Activated T-cell treated with anti-CD3 and anti-CD28 coated beads, Interleukin-2, amount 50 U/mL, for 72 hours (primary cell): ENCODE data around the gene MUL1. TPM values are rescaled to one million over a fixed set of nuclear protein-coding genes. Genes with fewer than 3 reads are reported as not detected.

Experiments
- ATAC-seq, 2 donors: fragments of 150-1000 bp; cut with Tn5 transposase; replicated peaks in 1 of 2; 2 replicates each; pipeline ENCODE4 v1.10.0; 2021; ENCODE audit warnings: moderate library complexity in 2 of 2, mild to moderate bottlenecking in 1 of 2
- DNase-seq, 2 donors: peaks; one replicate each; pipeline ENCODE4 v3.0.0; 2021 to 2022; ENCODE audit warnings: mixed read lengths in 1 of 2
- H3K27ac Mint-ChIP-seq: one replicate; pipeline ENCODE4 v1.8.0; 2022; ENCODE audit warnings: mild to moderate bottlenecking, moderate library complexity, mixed read lengths
- H3K27me3 Mint-ChIP-seq: one replicate; pipeline ENCODE4 v1.8.0; 2022; ENCODE audit warnings: low read depth, mixed read lengths
- H3K36me3 Mint-ChIP-seq, 2 donors: one replicate each; pipeline ENCODE4 v1.8.0; 2022; ENCODE audit warnings: mixed read lengths in 2 of 2, mild to moderate bottlenecking in 1 of 2; ENCODE audit not compliant: insufficient read depth in 2 of 2
- H3K4me1 Mint-ChIP-seq: one replicate; pipeline ENCODE4 v1.8.0; 2022; ENCODE audit warnings: low read depth, mixed read lengths
- H3K4me3 Mint-ChIP-seq, 2 donors: one replicate each; pipeline ENCODE4 v1.8.0; 2022; ENCODE audit warnings: mild to moderate bottlenecking in 2 of 2, mixed read lengths in 2 of 2, moderate library complexity in 2 of 2
- H3K9me3 Mint-ChIP-seq, 2 donors: one replicate each; pipeline ENCODE4 v1.8.0; 2022; ENCODE audit warnings: mixed read lengths in 2 of 2
- total RNA-seq, 2 donors: library from RNA; stranded (reverse); gene quantifications; one replicate each; pipeline ENCODE4 v1.2.3, GENCODE V29; 2022

MUL1 gene
- total RNA-seq, 2 donors from 2014 or later: 17.0 to 20.1 TPM

GRCh38 chr1:20486457-20487235 lies 21.3 kb downstream of the MUL1 start:
- H3K36me3 Mint-ChIP-seq: no peaks in the 10 kb centered on the region
- H3K9me3 Mint-ChIP-seq: no peaks in the 10 kb centered on the region
- peaks cover 72% of the 10 kb centered on the region for H3K27me3 Mint-ChIP-seq
- H3K4me1 Mint-ChIP-seq: peaks cover 10% of the 10 kb centered on the region
- DNase-seq (peak; percentile 18 to 21), ATAC-seq (peak; percentile 7 to 11)
- peak overlapping the region; percentile 68 to 95 for H3K4me3 Mint-ChIP-seq
- no peak overlapping the region for H3K27ac Mint-ChIP-seq

- Mint-ChIP-seq H3K4me3 (peak within 1 kb of the TSS; percentile 94 to 95), H3K4me1 (peaks cover 10% of the 10 kb centered on the region), H3K36me3 (no peaks in the 10 kb centered on the region), H3K27me3 (peaks cover 76% of the 10 kb centered on the region), H3K9me3 (no peaks in the 10 kb centered on the region), H3K27ac (peak within 1 kb of the TSS; percentile 85)
- ATAC-seq: peak; percentile 75 to 79
- DNase-seq: peak; percentile 61 to 68
Measured at GRCh38 chr1:20485527-20486456, 22.2 kb downstream of the MUL1 start, which contains the start of gene CAMK2N1. CAMK2N1 (minus strand) TSS chr1:20486210; CDS start chr1:20485379, 831 bp downstream.

- no peaks in the 10 kb centered on the region for H3K9me3 Mint-ChIP-seq
- DNase-seq: no peak
- H3K27ac Mint-ChIP-seq: no peak overlapping the region
- H3K27me3 Mint-ChIP-seq: peaks cover 82% of the 10 kb centered on the region
- H3K4me1 Mint-ChIP-seq: peaks cover 10% of the 10 kb centered on the region
- peak overlapping the region; percentile 73 to 80 for H3K4me3 Mint-ChIP-seq
- ATAC-seq: peak in 1 of 2 donors; percentile 3
- no peaks in the 10 kb centered on the region for H3K36me3 Mint-ChIP-seq
Measured at GRCh38 chr1:20484519-20485462, 23.2 kb downstream of the MUL1 start.

GRCh38 chr1:20483833-20484518 lies 24.0 kb downstream of the MUL1 start:
- peak; percentile 23 to 24 for DNase-seq
- H3K27ac Mint-ChIP-seq: no peak overlapping the region

GRCh38 chr1:20483098-20483832 lies 24.7 kb downstream of the MUL1 start:
- peak overlapping the region; percentile 46 to 48 for H3K4me3 Mint-ChIP-seq
- H3K4me1 Mint-ChIP-seq: peaks cover 10% of the 10 kb centered on the region
- peaks cover 80% of the 10 kb centered on the region for H3K27me3 Mint-ChIP-seq
- peak overlapping the region; percentile 4 for H3K27ac Mint-ChIP-seq
- DNase-seq (no peak), ATAC-seq (no peak)
- no peaks in the 10 kb centered on the region for H3K9me3 Mint-ChIP-seq
- H3K36me3 Mint-ChIP-seq: no peaks in the 10 kb centered on the region

More at GRCh38 chr1:20483833-20484518, 24.0 kb downstream of the MUL1 start:
- no peak for ATAC-seq
- H3K9me3 Mint-ChIP-seq: no peaks in the 10 kb centered on the region
- H3K36me3 Mint-ChIP-seq: no peaks in the 10 kb centered on the region
- peaks cover 82% of the 10 kb centered on the region for H3K27me3 Mint-ChIP-seq
- H3K4me3 Mint-ChIP-seq: peak overlapping the region; percentile 73 to 80
- peaks cover 10% of the 10 kb centered on the region for H3K4me1 Mint-ChIP-seq

- Mint-ChIP-seq H3K9me3 (no peaks in the 10 kb centered on the region), H3K4me1 (peaks cover 10% of the 10 kb centered on the region), H3K27ac (no peak overlapping the region), H3K4me3 (no peak overlapping the region), H3K27me3 (peaks cover 80% of the 10 kb centered on the region), H3K36me3 (no peaks in the 10 kb centered on the region)
- ATAC-seq (no peak), DNase-seq (no peak)
Measured at GRCh38 chr1:20481643-20482498, 26.1 kb downstream of the MUL1 start.

- ATAC-seq (no peak), DNase-seq (no peak)
- peaks cover 11% of the 10 kb centered on the region for H3K4me1 Mint-ChIP-seq
- no peaks in the 10 kb centered on the region for H3K9me3 Mint-ChIP-seq
- no peaks in the 10 kb centered on the region for H3K36me3 Mint-ChIP-seq
- H3K27ac Mint-ChIP-seq: no peak overlapping the region
- no peak overlapping the region for H3K4me3 Mint-ChIP-seq
- H3K27me3 Mint-ChIP-seq: peaks cover 85% of the 10 kb centered on the region
Measured at GRCh38 chr1:20480951-20481617, 26.9 kb downstream of the MUL1 start.

GRCh38 chr1:20480243-20480944 lies 27.6 kb downstream of the MUL1 start:
- Mint-ChIP-seq H3K9me3 (no peaks in the 10 kb centered on the region), H3K4me3 (no peak overlapping the region), H3K36me3 (no peaks in the 10 kb centered on the region), H3K4me1 (peaks cover 14% of the 10 kb centered on the region), H3K27ac (no peak overlapping the region), H3K27me3 (peaks cover 87% of the 10 kb centered on the region)
- DNase-seq (no peak), ATAC-seq (no peak)

GRCh38 chr1:20479840-20480239 lies 28.1 kb downstream of the MUL1 start:
- Mint-ChIP-seq H3K27me3 (peaks cover 93% of the 10 kb centered on the region), H3K9me3 (no peaks in the 10 kb centered on the region), H3K27ac (no peak overlapping the region), H3K36me3 (no peaks in the 10 kb centered on the region), H3K4me1 (peaks cover 14% of the 10 kb centered on the region), H3K4me3 (no peak overlapping the region)
- ATAC-seq: no peak
- no peak for DNase-seq

GRCh38 chr1:20478057-20478635 lies 29.8 kb downstream of the MUL1 start:
- Mint-ChIP-seq H3K27me3 (peaks cover 91% of the 10 kb centered on the region), H3K27ac (no peak overlapping the region), H3K36me3 (no peaks in the 10 kb centered on the region), H3K9me3 (no peaks in the 10 kb centered on the region), H3K4me1 (peaks cover 4% of the 10 kb centered on the region), H3K4me3 (no peak overlapping the region)
- DNase-seq: no peak
- no peak for ATAC-seq
